Breast epithelium (tissue), 4 donors: ENCODE data around the gene FYN. TPM values are rescaled to one million over a fixed set of nuclear protein-coding genes. Genes with fewer than 3 reads are reported as not detected.

Experiments
- DNase-seq, 2 donors: peaks; one replicate each; pipeline ENCODE4 v3.0.0-alpha.2; 2019; ENCODE audit warnings: low spot score in 2 of 2
- H3K27ac ChIP-seq, 2 donors: fragments of 200-600 bp; sonication (generic) in 1 of 2; one replicate each; pipeline ENCODE4 v1.5.1; 2016 to 2019; ENCODE audit warnings: mild to moderate bottlenecking in 1 of 2
- H3K27me3 ChIP-seq, 2 donors: fragments of 200-600 bp; sonication (generic) in 1 of 2; one replicate each; pipeline versions ENCODE4 v1.5.1 to v1.6.0; 2017 to 2019; ENCODE audit warnings: control low read depth in 1 of 2, mild to moderate bottlenecking in 1 of 2
- H3K36me3 ChIP-seq: fragments of 200-600 bp; one replicate; pipeline ENCODE4 v1.5.1; 2019
- H3K4me1 ChIP-seq, 2 donors: fragments of 200-600 bp; sonication (generic); one replicate each; pipeline ENCODE4 v1.5.1; 2016 to 2019; ENCODE audit warnings: control low read depth in 1 of 2
- H3K4me3 ChIP-seq, 3 donors: fragments of 200-600 bp; sonication (generic); 1 replicate in 2 of 3; 2 replicates in 1 of 3; pipeline ENCODE4 v1.5.1; 2016 to 2019; ENCODE audit warnings: mild to moderate bottlenecking in 3 of 3, moderate library complexity in 2 of 3
- H3K9me3 ChIP-seq, 2 donors: fragments of 200-600 bp; sonication (generic) in 1 of 2; one replicate each; pipeline ENCODE4 v1.5.1; 2016 to 2019; ENCODE audit warnings: control low read depth in 1 of 2
- POLR2A ChIP-seq: fragments of 450-650 bp; IDR thresholded peaks from one replicate; pipeline ENCODE4 v1.6.1; 2016; ENCODE audit warnings: antibody characterized with exemption, mild to moderate bottlenecking, moderate library complexity
- POLR2AphosphoS5 ChIP-seq, 3 donors: sonication (generic); formaldehyde crosslinking; IDR thresholded peaks; one replicate each; pipeline ENCODE4 v1.6.1; 2017; ENCODE audit warnings: antibody characterized with exemption in 3 of 3
- intact Hi-C: fragments of 100-400 bp; cut with DNase I; formaldehyde crosslinking; loops from one replicate; pipeline ENCODE4 v1.15.1; 2023; ENCODE audit warnings: low total_unique reads
- total RNA-seq, 3 donors: library from RNA; depleted of rRNA; stranded (reverse); fragments of >200 nt; gene quantifications; one replicate each; pipeline ENCODE4 v1.1.0, GENCODE V29; 2016
- TF ChIP-seq, protein P1 (sequence below), 3 donors: fragments of 450-650 bp; IDR thresholded peaks; one replicate each; pipeline ENCODE4 v1.5.1; 2016 to 2017; ENCODE audit warnings: antibody characterized with exemption in 3 of 3, mild to moderate bottlenecking in 3 of 3, moderate library complexity in 3 of 3

The FYN gene
- total RNA-seq, 3 donors from 2014 or later, result 44.8 to 209 (median 111) TPM

DNA sequence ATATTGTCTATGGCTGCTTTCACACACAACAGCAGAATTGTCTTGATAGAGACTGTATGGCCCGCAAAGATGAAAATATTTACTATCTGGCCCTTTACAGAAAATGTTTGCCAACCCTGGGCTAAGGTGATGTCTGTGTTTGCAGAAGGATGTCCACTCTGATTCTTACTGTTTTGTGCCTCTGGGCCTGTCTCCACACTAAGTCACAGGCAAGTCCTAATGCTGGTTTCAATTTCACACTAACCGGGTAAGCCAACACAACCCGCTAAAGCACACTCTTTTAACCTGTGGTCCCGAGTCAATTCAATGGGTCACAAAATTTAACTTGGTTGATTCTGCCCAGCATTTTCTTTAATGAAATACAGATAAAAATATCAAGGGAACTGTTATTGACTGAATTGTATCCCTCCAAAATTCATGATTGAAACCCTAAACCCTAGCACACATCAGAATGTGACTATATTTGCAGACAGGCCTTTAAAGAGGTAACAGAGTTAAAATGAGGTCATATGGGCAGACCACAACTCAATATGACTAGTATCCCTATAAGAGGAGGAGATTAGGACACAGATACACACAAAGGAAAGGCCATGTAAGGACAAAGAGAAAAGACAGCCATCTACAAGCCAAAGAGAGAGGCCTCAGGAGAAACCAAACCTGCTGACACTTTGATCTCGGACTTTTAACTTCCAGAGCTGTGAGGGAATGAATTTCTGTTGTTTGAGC, 78.4 kb downstream of the FYN start:
- Histone ChIP-seq H3K36me3 (no peaks in the 10 kb centered on the region), H3K4me1 (peaks cover 0 to 3% of the 10 kb centered on the region in 2 donors), H3K27ac (no peak overlapping the region), H3K4me3 (no peak overlapping the region), H3K27me3 (no peaks in the 10 kb centered on the region), H3K9me3 (no peaks in the 10 kb centered on the region)
- intact Hi-C loops, result no loop called here
- TF ChIP-seq POLR2AphosphoS5 (IDR thresholded peaks at IDR 0.05) (no peak), POLR2A (no peak)
- TF ChIP-seq, protein P1, sequence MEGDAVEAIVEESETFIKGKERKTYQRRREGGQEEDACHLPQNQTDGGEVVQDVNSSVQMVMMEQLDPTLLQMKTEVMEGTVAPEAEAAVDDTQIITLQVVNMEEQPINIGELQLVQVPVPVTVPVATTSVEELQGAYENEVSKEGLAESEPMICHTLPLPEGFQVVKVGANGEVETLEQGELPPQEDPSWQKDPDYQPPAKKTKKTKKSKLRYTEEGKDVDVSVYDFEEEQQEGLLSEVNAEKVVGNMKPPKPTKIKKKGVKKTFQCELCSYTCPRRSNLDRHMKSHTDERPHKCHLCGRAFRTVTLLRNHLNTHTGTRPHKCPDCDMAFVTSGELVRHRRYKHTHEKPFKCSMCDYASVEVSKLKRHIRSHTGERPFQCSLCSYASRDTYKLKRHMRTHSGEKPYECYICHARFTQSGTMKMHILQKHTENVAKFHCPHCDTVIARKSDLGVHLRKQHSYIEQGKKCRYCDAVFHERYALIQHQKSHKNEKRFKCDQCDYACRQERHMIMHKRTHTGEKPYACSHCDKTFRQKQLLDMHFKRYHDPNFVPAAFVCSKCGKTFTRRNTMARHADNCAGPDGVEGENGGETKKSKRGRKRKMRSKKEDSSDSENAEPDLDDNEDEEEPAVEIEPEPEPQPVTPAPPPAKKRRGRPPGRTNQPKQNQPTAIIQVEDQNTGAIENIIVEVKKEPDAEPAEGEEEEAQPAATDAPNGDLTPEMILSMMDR (IDR thresholded peaks at IDR 0.05), result no peak
- no peak for DNase-seq

DNA sequence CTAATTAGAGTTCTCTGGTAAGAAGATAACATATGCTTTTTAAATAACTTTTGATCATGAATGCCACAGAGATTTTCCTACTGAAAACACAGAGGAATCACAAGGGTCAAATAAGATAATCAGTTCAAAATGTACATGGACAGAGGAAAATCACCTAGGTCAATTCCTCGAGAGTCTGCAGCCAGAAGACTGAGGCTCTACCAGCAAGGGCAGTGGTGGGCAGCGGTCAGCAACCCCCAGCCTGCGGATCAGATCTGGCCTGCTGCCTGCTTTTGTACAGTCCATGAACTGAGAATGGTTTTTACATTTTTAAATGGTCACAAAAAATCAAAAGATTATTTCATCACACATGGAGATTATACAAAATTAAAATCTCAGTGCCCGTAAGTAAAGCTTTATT, 79.0 kb downstream of the FYN start:
- H3K4me3 ChIP-seq, result no peak overlapping the region
- intact Hi-C loops, result no loop called here
- H3K27me3 ChIP-seq, result no peaks in the 10 kb centered on the region
- H3K9me3 ChIP-seq, result no peaks in the 10 kb centered on the region
- no peak for DNase-seq
- no peak overlapping the region for H3K27ac ChIP-seq
- H3K4me1 ChIP-seq, result peaks cover 0 to 3% of the 10 kb centered on the region in 2 donors
- TF ChIP-seq POLR2AphosphoS5 (IDR thresholded peaks at IDR 0.05), result no peak
- TF ChIP-seq POLR2A, result no peak
- TF ChIP-seq, protein P1 (IDR thresholded peaks at IDR 0.05), result no peak
- H3K36me3 ChIP-seq, result no peaks in the 10 kb centered on the region

DNA sequence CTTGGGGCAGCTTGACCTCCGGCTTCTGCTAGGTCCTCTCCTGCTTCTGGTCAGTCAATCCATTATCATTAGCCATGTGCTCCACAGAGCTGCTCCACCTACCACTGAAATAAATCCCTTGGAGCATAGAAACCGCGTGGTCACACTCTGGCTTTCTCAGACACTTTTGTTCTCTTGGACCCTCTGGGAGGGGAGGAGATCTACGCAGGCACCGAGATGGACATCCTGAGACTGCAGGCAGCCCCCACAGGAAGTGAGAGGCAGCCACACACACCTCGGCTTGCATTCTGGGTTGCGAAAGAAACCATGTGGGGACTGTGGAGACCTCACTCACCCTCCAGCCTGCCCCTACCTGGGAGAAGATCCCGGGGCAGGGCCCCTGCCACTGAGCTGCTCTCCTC, 79.5 kb downstream of the FYN start:
- intact Hi-C loops, result no loop called here
- DNase-seq, result no peak
- no peak overlapping the region for H3K4me3 ChIP-seq
- no peaks in the 10 kb centered on the region for H3K36me3 ChIP-seq
- peaks cover 0 to 3% of the 10 kb centered on the region in 2 donors for H3K4me1 ChIP-seq
- no peak for TF ChIP-seq POLR2A
- TF ChIP-seq, protein P1 (IDR thresholded peaks at IDR 0.05), result no peak
- TF ChIP-seq POLR2AphosphoS5 (IDR thresholded peaks at IDR 0.05), result no peak
- H3K9me3 ChIP-seq, result no peaks in the 10 kb centered on the region
- no peaks in the 10 kb centered on the region for H3K27me3 ChIP-seq
- H3K27ac ChIP-seq, result peak overlapping the region in 1 of 2 donors; percentile 44

DNA sequence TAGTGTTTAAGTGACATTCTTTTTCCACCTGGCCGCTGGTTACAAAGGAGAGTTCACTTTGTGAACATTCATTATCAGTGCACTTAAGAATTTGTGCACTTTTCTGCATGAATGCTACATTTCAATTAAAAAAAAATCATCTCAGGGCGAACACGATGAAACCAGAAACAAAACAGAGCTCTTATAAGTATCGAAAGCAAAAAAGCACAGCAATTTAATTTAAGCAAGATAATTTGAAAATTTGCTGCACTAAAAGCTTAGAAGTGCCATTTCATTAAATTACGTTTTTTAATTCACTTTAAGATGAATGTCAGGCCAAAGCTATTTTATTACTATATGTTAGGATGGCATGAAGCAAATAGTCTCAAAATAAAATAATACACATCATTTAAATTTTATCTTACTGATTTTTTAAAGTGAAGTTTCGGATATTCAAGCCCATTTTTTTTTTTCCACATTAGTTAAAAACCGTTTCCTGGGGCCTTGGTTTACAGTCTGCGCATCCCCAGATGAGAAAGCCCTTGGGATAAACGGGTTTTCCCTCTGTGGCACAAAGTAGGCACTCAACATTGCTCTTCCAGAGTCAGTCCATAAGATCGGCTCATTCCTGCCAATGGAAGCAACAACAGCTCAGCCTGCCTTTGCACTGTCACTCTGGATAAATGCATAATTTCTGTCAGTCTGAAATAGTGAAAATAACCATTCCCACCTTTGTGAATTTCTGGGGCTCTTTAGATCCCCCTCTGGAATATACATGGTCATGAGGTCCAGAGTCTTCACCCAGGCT, 80.1 kb downstream of the FYN start:
- Histone ChIP-seq H3K27ac (peak overlapping the region in 1 of 2 donors; percentile 44), H3K4me3 (no peak overlapping the region), H3K4me1 (peaks cover 0 to 3% of the 10 kb centered on the region in 2 donors)

More for the DNA sequence above, 80.1 kb downstream of the FYN start:
- DNase-seq, result no peak
- TF ChIP-seq, protein P1 (IDR thresholded peaks at IDR 0.05), result no peak
- TF ChIP-seq POLR2AphosphoS5 (IDR thresholded peaks at IDR 0.05) (no peak), POLR2A (no peak)
- Histone ChIP-seq H3K36me3 (no peaks in the 10 kb centered on the region), H3K27me3 (no peaks in the 10 kb centered on the region), H3K9me3 (no peaks in the 10 kb centered on the region)
- intact Hi-C loops, result no loop called here
